ENCODE results near the gene CDCP2.
"Not testable (repeated sequence)": the region's sequence is repeated elsewhere in the genome, so short reads cannot be mapped to it uniquely, and the experiment has no call there.

CDCP2 gene

GRCh38 chr1:54168206-54168965 is 15.6 kb upstream of the CDCP2 start:
- no peak for DNase-seq (ENCODE audit: low spot score)

GRCh38 chr1:54167422-54168139 is 14.8 kb upstream of the CDCP2 start:
- DNase-seq (ENCODE audit: low spot score), result no peak

- not testable (repeated sequence) for DNase-seq (ENCODE audit: low spot score)
Observed at GRCh38 chr1:54166357-54166756, 13.6 kb upstream of the CDCP2 start.

GRCh38 chr1:54165146-54165545 is 12.3 kb upstream of the CDCP2 start:
- no peak for DNase-seq (ENCODE audit: low spot score)

GRCh38 chr1:54163573-54163972 is 10.8 kb upstream of the CDCP2 start:
- DNase-seq (ENCODE audit: low spot score), result no peak

GRCh38 chr1:54163051-54163450 is 10.3 kb upstream of the CDCP2 start:
- DNase-seq (ENCODE audit: low spot score), result no peak

GRCh38 chr1:54161495-54162168 is 8.8 kb upstream of the CDCP2 start:
- DNase-seq (ENCODE audit: low spot score), result peak; percentile 10

- no peak for DNase-seq (ENCODE audit: low spot score)
Observed at GRCh38 chr1:54160351-54160750, 7.6 kb upstream of the CDCP2 start.

- DNase-seq (ENCODE audit: low spot score), result no peak
Observed at GRCh38 chr1:54159733-54160316, 7.0 kb upstream of the CDCP2 start.

- no peak for DNase-seq (ENCODE audit: low spot score)
Observed at GRCh38 chr1:54158071-54158470, 5.3 kb upstream of the CDCP2 start.

- no peak for DNase-seq (ENCODE audit: low spot score)
Observed at GRCh38 chr1:54157401-54157800, 4.6 kb upstream of the CDCP2 start.

- DNase-seq (ENCODE audit: low spot score), result no peak
Observed at GRCh38 chr1:54156986-54157385, 4.2 kb upstream of the CDCP2 start.

GRCh38 chr1:54156201-54156600 is 3.4 kb upstream of the CDCP2 start:
- no peak for DNase-seq (ENCODE audit: low spot score)

- DNase-seq (ENCODE audit: low spot score), result peak; percentile 89
Observed at GRCh38 chr1:54153535-54154439, 987 bp upstream of the CDCP2 start.

GRCh38 chr1:54151013-54151412 is 1.8 kb downstream of the CDCP2 start:
- DNase-seq (ENCODE audit: low spot score), result no peak

- DNase-seq (ENCODE audit: low spot score), result no peak
Observed at GRCh38 chr1:54149734-54150133, 3.1 kb downstream of the CDCP2 start.

- no peak for DNase-seq (ENCODE audit: low spot score)
Observed at GRCh38 chr1:54144366-54144765, 8.4 kb downstream of the CDCP2 start.

GRCh38 chr1:54142146-54142900 is 10.5 kb downstream of the CDCP2 start:
- DNase-seq (ENCODE audit: low spot score), result no peak

- no peak for DNase-seq (ENCODE audit: low spot score)
Observed at GRCh38 chr1:54139711-54140110, 13.1 kb downstream of the CDCP2 start.

GRCh38 chr1:54138994-54139393 is 13.8 kb downstream of the CDCP2 start:
- no peak for DNase-seq (ENCODE audit: low spot score)

- no peak for DNase-seq (ENCODE audit: low spot score)
Observed at GRCh38 chr1:54137534-54138061, 15.2 kb downstream of the CDCP2 start.

All from HuH-7 (cell line).